SIG-M5 treated with dmso at 0.1 percent for 504 hours (cell line): ENCODE data around the gene NLRP6.
"Not testable (repeated sequence)": the region's sequence is repeated elsewhere in the genome, so short reads cannot be mapped to it uniquely, and the experiment has no call there.

Experiments used
- DNase-seq: peaks from one replicate; lab custom pipeline; 2025; ENCODE audit not compliant: unreplicated experiment; lab: John Stamatoyannopoulos, UW

The NLRP6 gene

DNA sequence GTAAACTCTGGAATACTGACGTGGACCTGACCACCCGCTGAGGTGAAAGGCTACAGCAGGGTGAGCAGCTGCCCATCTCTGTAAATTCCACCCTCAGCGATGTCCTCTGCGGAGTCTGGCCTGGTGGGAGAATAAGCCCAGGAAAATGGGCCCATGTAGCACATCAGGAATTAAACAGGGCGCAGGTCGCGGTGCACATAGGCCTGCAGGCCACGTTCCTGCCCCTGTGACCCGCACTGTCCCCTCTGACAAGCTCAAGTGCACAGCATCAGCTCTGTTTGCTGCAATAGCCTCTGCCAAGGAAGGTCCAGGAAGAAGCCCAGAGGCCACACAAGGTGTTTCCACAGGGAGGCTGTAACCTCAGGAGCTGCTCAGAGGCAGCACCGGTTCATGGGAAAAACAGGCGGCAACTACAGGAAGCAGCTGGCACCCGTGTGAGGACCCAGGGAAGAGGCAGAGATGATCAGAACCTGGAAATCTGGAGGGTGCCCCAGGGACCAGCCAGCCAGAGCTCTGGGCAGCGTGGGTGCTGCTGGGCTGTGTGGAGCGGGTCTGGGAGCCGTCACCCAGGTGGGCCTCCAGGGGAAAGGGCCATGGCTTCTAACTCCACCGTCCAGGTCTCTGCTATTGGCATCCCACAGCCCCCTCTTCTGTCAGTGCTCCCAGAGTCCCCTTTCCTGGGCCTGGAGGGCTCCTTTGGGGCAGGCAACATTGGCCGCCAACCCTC is 28.6 kb downstream of the NLRP6 start:
- DNase-seq = no peak

DNA sequence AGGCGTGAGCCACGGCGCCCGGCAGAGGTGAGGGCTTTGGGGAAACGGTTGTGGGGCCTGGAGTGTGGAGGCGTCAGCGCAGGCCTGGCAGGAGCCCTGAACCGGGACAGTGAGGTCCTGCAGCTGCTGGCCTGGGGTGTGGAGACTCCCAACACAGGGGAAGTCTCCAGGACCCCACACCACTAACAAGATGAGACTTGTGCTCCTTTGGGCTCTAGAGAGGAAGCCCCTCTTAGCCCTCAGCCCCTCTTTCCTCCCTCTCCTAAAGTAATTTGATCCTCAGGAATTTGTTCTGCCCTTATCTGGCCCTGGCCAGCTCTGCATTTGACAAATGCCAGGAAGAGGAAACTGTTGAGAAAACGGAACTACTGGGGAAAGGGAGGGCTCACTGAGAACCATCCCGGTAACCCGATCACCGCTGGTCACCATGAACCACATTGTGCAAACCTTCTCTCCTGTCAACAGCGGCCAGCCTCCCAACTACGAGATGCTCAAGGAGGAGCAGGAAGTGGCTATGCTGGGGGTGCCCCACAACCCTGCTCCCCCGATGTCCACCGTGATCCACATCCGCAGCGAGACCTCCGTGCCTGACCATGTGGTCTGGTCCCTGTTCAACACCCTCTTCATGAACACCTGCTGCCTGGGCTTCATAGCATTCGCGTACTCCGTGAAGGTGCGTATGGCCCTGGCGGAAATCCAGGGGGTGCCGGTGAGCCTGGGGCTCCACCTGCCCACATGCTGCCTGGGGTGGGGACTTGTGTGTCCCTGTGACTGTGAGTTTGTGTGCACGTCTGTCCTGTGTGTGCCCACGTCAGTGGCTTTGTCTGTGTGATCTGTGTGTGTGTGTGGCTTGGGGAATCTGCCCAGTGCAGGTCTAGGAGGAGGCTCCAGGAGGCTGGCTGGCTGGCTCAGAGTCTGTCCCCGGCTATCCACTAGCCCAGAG is 29.8 kb downstream of the NLRP6 start, which contains the start of gene IFITM2:
Gene IFITM2 (plus strand): TSS at position 51 of the 943 bp plus-strand sequence. CDS start 377 bp downstream, at position 428.
- DNase-seq = peak; percentile 83

DNA sequence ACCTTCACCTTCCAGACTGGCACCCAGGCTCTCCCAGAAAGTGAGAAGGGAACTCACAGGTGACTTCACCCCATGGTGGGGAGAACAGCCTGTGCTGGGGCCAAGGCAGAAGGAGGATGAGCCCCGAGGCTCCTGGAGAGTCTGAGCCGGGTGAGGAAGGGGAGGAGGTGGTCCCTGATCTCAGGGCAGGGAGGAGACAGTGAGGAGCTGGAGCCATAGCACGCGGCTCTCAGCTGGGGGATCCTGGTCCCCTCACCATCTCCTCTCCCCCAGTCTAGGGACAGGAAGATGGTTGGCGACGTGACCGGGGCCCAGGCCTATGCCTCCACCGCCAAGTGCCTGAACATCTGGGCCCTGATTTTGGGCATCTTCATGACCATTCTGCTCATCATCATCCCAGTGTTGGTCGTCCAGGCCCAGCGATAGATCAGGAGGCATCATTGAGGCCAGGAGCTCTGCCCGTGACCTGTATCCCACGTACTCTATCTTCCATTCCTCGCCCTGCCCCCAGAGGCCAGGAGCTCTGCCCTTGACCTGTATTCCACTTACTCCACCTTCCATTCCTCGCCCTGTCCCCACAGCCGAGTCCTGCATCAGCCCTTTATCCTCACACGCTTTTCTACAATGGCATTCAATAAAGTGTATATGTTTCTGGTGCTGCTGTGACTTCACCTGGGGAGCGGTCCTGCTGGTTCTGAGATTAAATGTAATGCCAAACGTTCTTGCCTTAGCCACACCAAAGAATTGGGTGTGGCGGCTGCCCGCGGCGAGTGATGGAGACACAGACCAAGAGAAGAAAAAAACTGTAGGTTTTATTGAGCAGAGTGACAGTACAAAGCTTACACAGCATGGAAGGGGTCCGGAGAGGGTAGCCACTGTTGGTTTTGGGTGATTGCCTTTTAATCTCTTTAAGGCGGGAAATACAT is 30.8 kb downstream of the NLRP6 start:
- DNase-seq = not testable (repeated sequence)

DNA sequence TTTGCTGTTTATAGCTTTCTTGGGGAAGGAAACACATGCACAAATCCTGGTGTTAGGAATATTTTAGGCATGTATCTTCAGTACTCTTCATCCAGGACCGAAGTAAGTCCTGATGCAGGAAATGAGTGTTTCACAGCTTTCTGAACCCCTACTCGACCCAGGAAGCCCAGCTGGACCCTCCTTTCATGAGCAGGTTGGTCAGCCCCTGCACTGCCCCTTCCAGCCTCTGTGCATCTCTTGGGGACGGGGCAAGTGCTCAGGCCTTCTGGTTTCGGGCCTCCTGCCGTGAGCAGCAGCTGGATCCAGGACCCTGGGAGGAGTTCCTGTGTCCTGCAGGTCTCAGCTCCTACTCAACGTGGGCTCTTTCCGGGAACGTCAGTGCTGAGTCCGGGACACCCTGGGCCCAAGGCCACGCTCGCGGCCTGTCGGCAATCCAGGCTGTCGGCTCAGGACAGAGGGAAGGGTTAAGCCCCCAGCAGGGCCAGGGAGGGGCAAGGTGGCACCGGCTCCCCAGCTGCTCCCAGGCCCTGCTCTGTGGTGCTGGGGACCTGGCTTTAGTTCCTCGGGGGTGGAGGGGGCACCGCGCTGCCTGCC is 31.9 kb downstream of the NLRP6 start:
- not testable (repeated sequence) for DNase-seq

DNA sequence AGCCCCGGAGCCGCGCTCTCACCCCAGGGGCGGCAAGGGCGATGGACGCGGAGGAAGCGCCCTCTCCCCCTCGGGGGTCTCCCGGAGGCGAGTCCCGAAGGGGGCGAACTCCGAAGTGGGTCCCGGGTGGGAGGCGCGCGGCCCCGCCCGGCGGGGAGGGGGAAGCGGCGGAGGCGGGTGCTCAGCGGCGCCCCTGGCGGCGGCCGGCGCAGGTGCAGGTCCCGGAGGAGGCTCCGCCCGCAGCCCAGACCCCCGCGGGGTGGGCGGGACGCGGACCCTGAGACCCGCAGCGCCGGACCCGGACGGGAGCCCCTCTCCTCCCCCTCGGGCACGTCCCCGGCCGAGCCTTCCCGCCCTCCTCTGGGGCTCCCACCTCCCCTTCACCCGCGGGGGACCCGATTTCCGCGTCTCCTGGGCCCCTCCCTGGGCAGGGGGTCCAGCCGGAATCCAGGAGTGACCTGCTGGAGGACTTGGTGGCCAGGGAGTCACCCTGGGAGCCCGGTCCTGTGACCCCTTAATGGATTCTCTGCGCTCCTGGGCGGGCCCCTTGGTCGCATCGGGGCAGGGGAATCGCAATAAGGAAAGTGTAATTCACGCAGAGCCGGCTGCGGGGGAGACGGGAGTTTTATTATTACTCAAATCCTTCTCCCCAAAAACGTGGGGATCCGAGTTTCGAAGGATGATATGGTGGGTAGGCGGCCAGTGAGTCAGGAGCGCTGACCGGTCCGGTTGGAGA is 33.0 kb downstream of the NLRP6 start:
- not testable (repeated sequence) for DNase-seq

DNA sequence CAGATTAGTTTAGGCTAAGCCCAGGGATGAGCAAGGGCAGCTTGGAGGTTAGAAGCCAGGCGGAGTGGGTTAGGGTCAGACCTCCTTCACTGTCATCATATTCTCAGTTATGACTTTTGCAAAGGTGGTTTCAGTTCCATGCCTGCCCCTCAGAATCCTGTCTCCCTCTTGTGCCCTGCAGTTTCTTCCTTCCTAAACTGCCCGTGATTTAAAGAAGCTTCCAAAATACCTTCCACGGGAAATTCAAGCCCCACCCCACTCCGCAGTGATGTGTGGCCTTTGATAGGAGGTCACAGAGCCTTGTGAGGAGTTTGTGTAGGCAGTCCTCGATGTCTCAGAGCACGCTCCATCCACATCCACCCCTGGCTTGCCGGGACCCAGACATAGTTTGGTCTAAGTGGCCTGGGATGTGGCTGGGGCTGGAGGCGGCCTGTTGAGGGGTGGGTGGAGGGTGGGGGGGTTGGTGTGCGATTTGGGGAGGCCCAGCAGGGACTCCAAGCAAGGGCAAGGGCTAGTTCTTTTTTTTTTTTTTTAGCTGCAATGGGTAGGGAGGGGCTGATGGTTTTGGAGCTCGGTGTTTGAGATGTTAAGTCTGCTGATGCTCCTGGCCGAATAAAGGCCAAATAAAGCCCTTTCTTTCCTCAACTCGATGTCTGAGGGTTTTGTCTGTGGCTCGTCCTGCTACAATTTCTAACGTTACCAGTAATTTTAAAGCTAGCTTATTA is 34.0 kb downstream of the NLRP6 start:
- DNase-seq = no peak

DNA sequence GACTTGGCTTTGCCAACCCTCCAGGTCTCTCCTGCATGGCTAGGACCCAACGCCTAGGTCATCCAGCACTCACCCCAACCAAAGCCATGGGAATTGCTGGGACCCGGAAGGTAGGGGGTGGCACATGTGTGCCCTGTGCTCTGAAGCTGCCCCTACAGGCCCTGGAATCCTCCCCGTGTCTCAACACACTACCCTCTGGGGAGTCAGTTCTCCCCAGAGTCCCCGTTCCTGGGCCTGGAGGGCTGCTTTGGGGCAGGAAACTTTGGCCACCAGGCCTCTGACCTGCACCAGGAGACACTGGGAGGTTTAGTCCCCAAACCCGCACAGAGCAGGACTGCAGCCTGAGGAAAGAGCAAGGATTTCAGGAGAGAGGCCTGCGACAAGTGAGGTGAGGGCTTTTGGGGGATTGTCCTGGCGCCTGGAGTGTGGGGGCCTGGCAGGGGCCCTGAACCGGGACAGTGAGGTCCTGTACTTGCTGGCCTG is 35.1 kb downstream of the NLRP6 start:
- no peak for DNase-seq

DNA sequence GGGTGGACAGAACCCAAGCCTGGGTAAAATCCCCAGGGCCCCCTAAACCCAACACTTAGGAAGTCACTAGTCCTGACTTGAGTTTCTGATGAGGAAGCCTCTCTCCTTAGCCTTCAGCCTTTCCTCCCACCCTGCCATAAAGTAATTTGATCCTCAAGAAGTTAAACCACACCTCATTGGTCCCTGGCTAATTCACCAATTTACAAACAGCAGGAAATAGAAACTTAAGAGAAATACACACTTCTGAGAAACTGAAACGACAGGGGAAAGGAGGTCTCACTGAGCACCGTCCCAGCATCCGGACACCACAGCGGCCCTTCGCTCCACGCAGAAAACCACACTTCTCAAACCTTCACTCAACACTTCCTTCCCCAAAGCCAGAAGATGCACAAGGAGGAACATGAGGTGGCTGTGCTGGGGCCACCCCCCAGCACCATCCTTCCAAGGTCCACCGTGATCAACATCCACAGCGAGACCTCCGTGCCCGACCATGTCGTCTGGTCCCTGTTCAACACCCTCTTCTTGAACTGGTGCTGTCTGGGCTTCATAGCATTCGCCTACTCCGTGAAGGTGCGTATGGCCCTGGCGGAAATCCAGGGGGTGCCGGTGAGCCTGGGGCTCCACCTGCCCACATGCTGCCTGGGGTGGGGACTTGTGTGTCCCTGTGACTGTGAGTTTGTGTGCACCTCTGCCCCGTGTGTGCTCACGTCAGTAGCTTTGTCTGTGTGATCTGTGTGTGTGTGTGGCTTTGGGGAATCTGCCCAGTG is 35.8 kb downstream of the NLRP6 start, which contains the start of gene IFITM1:
Gene IFITM1 (plus strand): TSS at position 254 of the 767 bp plus-strand sequence. CDS start 131 bp downstream, at position 385.
- DNase-seq = no peak

DNA sequence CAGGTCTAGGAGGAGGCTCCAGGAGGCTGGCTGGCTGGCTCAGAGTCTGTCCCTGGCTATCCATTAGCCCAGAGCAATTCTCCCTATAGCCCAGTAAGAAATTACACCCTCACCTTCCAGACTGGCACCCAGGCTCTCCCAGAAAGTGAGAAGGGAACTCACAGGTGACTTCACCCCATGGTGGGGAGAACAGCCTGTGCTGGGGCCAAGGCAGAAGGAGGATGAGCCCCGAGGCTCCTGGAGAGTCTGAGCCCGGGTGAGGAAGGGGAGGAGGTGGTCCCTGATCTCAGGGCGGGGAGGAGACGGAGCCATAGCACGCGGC is 36.3 kb downstream of the NLRP6 start:
- not testable (repeated sequence) for DNase-seq

DNA sequence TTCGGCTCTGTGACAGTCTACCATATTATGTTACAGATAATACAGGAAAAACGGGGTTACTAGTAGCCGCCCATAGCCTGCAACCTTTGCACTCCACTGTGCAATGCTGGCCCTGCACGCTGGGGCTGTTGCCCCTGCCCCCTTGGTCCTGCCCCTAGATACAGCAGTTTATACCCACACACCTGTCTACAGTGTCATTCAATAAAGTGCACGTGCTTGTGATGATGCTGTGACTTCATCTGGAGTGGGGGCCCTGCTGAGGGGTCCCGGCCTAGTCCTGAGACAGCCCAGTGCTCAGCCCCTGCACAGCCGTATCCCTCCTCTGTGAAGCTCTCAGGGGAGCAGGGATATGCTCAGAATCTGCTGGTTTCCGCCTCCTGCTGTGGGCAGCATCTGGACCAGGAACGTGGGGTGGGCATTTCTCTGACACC is 36.9 kb downstream of the NLRP6 start:
- DNase-seq = no peak

DNA sequence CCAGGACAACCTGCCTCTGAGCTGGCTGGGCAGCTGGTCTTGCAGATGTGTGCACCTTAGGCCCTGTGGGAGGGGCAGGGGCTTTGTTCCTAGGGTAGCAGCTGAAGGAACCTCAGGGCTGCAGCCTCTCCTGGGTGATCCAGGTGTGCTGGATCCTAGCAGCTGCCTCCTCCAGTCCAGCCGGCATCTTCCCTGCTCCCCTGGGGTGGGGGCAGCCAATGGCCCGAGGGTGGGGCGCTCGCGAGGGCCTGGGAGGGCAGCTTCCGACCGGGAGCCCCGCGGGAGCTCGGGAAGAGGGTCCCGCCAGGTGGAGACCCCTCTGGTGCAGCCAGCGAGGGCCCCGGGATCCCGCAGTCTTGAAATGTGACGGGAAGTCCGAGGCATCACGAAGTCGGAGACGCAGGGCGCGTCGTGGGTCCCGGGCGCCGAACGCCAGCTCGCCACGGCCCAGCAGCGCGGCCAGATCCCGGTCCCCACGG is 37.3 kb downstream of the NLRP6 start:
- no peak for DNase-seq

DNA sequence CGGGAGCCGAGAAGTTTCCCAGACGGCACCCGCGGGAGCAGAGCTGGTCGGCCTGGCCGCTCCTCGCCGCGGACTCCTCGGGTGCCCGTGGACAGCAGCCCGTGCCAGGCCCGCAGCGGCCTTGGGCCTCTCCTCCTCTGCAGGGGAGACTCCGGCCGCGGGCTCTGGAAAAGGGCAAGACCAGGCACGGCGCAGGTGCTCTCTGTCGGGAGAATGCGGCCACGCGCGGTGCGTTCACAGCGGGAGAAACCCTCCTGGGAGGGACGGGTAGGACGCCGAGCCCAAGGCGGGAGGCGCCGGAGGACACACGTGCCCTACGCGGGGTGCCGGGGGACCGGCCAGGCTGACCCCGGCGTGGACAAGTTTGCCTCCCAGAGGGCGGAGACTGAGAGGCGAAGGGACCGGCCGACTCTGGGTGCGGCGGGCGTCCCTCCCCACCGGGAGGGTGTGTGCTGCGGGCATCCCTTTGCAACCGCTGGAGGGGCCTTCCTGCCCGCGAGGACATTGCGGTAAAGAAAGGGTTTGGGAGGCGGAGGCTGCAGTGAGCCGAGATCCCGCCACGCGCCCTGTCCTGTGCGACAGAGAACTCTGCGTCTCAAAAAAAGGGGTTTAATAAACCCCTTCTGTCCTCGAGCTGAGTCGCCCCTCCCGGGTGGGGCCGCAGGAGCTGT is 38.0 kb downstream of the NLRP6 start:
- DNase-seq = no peak

DNA sequence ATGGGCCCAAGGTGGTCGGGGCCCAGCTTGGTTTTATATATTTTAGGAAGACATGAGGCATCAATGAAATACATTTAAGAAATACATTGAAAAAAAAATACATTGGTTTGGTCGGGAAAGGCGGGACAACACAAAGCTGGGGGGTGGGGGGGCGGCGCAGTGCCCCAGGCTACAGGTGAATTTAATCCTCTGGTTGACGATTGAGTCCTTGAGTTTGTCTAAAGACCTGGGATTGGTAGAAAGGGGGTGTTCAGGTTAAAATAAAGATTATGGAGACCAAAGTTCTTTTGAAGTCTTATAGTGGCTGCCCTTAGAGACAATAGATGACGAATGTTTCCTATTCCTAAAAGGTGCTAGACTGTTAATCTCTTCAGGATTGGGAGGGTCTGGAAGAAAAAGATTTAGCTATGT is 38.7 kb downstream of the NLRP6 start:
- no peak for DNase-seq

DNA sequence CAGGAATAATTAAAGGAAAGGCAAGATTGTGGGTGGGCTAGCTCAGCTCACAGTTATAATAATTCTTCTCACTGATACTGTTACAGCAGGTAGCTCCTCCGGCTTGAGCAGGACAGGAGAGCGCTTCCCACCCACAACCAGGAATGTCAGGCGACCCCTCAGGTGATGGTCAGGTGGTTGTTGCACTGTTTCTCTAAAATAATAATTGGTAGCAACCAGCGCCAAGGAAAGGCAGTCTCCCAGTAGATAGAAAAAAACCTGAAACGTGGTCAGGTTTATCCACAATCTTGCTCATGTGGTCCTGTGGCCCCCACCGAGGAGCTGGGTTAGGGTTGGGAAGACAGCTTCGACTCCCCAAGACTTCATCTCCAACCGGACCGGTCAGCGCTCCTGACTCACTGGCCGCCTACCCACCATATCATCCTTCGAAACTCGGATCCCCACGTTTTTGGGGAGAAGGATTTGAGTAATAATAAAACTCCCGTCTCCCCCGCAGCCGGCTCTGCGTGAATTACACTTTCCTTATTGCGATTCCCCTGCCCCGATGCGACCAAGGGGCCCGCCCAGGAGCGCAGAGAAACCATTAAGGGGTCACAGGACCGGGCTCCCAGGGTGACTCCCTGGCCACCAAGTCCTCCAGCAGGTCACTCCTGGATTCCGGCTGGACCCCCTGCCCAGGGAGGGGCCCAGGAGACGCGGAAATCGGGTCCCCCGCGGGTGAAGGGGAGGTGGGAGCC is 39.6 kb downstream of the NLRP6 start:
- DNase-seq = not testable (repeated sequence)

DNA sequence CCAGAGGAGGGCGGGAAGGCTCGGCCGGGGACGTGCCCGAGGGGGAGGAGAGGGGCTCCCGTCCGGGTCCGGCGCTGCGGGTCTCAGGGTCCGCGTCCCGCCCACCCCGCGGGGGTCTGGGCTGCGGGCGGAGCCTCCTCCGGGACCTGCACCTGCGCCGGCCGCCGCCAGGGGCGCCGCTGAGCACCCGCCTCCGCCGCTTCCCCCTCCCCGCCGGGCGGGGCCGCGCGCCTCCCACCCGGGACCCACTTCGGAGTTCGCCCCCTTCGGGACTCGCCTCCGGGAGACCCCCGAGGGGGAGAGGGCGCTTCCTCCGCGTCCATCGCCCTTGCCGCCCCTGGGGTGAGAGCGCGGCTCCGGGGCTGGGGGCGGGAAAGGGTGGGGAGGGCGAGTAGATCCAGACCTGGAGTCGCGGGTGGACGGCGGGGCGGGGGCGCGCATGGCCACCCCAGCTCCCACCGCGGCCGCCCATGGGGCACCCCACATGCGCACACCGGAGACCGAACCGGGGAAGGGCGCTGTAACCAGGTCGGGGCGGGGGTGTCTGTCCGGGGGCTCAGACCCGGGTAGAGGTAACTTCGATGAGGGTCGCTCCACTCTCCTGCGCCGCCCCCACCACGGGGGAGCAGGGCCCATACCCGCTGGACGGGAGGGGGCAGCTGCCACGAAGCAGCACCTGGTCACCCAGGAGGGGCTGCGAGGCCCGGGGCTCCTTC is 40.4 kb downstream of the NLRP6 start:
- DNase-seq = not testable (repeated sequence)
